ENCODE measurements around the gene TRAF2.

TRAF2 gene

DNA sequence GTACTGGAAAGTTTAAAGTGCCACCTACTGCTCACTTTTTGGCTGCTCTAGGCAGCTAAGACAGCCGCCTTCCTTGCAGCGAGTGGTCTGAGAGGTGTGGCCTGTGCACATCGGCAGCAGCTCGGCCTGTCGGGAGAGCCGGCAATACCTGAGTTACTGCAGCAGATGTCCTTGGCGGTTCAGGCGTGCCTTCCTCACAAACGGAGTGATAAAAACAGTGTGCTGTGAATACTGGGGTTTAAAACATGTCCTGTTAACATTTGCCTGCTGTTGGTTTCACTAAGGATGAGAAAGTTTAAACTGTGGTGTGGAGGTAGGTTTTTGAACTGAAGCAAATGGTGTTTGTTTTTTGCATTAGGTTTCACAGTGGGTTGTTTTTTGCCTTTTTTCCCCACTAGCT is 12.9 kb downstream of the TRAF2 start:
- no peak overlapping the region for H3K9ac ChIP-seq (ENCODE audit: low read depth, low read length)
- peaks cover 26% of the 10 kb centered on the region for H3K4me1 ChIP-seq (ENCODE audit: control insufficient read depth, insufficient read depth, low read length)
- peaks cover 19% of the 10 kb centered on the region for H3K36me3 ChIP-seq (ENCODE audit: insufficient read depth, low read length)
- no peak overlapping the region for H3K4me3 ChIP-seq (ENCODE audit: low read length)
- H3K9me3 ChIP-seq (replicated peaks; ENCODE audit: low read length), result no peaks in the 10 kb centered on the region
- H3K27me3 ChIP-seq (ENCODE audit: control insufficient read depth, insufficient read depth, low read length), result no peaks in the 10 kb centered on the region
- H3K4me2 ChIP-seq (ENCODE audit: low read length), result no peak overlapping the region

DNA sequence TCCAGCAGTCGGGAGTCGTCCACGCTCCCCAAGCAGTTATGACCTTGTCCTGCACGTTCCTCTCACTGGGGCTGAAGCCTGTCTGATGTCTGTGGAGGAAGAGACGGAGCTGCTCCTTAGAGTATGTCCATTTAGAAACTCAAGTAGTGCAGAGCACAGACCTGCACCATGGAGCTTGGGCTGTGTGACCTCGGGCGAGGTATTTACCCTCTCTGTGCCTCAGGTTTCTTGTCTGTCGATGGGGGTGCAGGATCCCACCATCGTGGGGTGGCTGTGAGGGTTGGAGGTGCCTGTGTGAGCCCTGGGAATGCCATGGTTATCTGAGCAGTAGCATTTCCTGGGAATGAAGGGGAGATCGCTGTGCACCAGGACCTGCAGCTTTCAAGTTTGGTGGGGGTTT is 14.2 kb downstream of the TRAF2 start:
- Histone ChIP-seq H3K36me3 (ENCODE audit: insufficient read depth, low read length) (peaks cover 23% of the 10 kb centered on the region), H3K9me3 (replicated peaks; ENCODE audit: low read length) (no peaks in the 10 kb centered on the region), H3K4me2 (ENCODE audit: low read length) (no peak overlapping the region), H3K4me1 (ENCODE audit: control insufficient read depth, insufficient read depth, low read length) (peaks cover 26% of the 10 kb centered on the region), H3K27me3 (ENCODE audit: control insufficient read depth, insufficient read depth, low read length) (no peaks in the 10 kb centered on the region), H3K9ac (ENCODE audit: low read depth, low read length) (no peak overlapping the region), H3K4me3 (ENCODE audit: low read length) (no peak overlapping the region)

- Histone ChIP-seq H3K36me3 (ENCODE audit: insufficient read depth, low read length) (peaks cover 23% of the 10 kb centered on the region), H3K9ac (ENCODE audit: low read depth, low read length) (peak overlapping the region; percentile 53), H3K27me3 (ENCODE audit: control insufficient read depth, insufficient read depth, low read length) (no peaks in the 10 kb centered on the region), H3K4me1 (ENCODE audit: control insufficient read depth, insufficient read depth, low read length) (peaks cover 26% of the 10 kb centered on the region), H3K4me2 (ENCODE audit: low read length) (peak overlapping the region; percentile 76), H3K4me3 (ENCODE audit: low read length) (no peak overlapping the region), H3K9me3 (replicated peaks; ENCODE audit: low read length) (no peaks in the 10 kb centered on the region)
Measured at GRCh38 chr9:136900988-136901515, 14.7 kb downstream of the TRAF2 start.

- Histone ChIP-seq H3K4me1 (ENCODE audit: control insufficient read depth, insufficient read depth, low read length) (peaks cover 26% of the 10 kb centered on the region), H3K4me3 (ENCODE audit: low read length) (peak overlapping the region; percentile 34), H3K9ac (ENCODE audit: low read depth, low read length) (peak overlapping the region; percentile 53), H3K27me3 (ENCODE audit: control insufficient read depth, insufficient read depth, low read length) (no peaks in the 10 kb centered on the region), H3K4me2 (ENCODE audit: low read length) (peak overlapping the region; percentile 76), H3K9me3 (replicated peaks; ENCODE audit: low read length) (no peaks in the 10 kb centered on the region), H3K36me3 (ENCODE audit: insufficient read depth, low read length) (peaks cover 24% of the 10 kb centered on the region)
Measured at GRCh38 chr9:136901516-136902258, 15.4 kb downstream of the TRAF2 start.

DNA sequence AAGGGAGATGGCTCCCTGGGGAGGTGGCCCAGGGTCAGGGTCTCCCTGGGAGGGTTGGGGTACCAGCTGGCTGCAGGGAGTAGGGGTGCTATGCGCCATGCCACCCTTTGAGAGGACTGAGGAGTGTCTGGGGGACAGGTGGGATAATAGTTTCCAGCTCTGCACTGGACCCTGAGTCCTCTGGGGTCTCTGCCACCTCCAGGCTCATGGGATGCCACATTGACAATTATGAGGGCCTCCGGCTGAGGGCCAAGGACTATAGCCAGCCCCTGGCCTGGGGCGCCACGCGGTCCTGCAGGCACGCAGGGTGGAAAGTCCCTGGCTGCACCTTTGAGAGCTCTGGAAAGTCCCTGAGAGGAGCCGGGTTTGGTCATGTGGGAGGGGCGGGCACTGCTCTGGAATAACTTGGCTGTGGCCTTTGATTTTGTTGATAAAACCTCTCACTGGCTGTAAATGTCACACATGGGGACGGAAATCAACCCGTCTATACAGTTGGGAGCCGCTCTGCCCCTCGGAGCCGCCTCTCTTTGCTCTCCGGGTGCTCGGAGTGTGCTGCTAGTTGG is 16.0 kb downstream of the TRAF2 start:
- peaks cover 26% of the 10 kb centered on the region for H3K4me1 ChIP-seq (ENCODE audit: control insufficient read depth, insufficient read depth, low read length)
- H3K4me2 ChIP-seq (ENCODE audit: low read length), result peak overlapping the region; percentile 76
- H3K27me3 ChIP-seq (ENCODE audit: control insufficient read depth, insufficient read depth, low read length), result no peaks in the 10 kb centered on the region
- peak overlapping the region; percentile 53 for H3K9ac ChIP-seq (ENCODE audit: low read depth, low read length)
- no peaks in the 10 kb centered on the region for H3K9me3 ChIP-seq (replicated peaks; ENCODE audit: low read length)
- peaks cover 31% of the 10 kb centered on the region for H3K36me3 ChIP-seq (ENCODE audit: insufficient read depth, low read length)
- peak overlapping the region; percentile 34 for H3K4me3 ChIP-seq (ENCODE audit: low read length)

DNA sequence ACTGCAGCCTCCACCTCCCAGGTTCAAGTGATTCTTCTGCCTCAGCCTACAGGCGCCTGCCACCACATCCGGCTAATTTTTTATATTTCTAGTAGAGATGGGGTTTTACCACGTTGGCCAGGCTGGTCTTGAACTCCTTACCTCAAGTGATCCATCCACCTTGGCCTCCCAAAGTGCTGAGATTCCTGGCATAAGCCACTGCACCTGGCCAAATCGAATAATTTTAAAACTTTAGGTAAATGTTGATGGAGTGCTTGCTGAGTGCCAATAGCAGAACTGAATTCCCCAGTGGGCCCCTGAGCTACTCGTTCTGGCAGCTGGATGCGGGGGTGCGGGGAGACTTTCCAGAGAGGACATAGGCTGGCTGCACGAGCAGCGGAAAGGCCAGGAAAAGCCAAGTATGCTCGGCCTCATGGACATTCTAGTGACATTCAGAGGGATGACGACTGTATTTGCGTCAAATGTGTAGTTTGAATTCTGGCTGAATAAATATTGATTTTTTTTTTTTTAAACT is 16.8 kb downstream of the TRAF2 start:
- Histone ChIP-seq H3K36me3 (ENCODE audit: insufficient read depth, low read length) (peaks cover 39% of the 10 kb centered on the region), H3K27me3 (ENCODE audit: control insufficient read depth, insufficient read depth, low read length) (no peaks in the 10 kb centered on the region), H3K4me3 (ENCODE audit: low read length) (no peak overlapping the region), H3K9ac (ENCODE audit: low read depth, low read length) (no peak overlapping the region), H3K4me2 (ENCODE audit: low read length) (no peak overlapping the region), H3K4me1 (ENCODE audit: control insufficient read depth, insufficient read depth, low read length) (peaks cover 26% of the 10 kb centered on the region), H3K9me3 (replicated peaks; ENCODE audit: low read length) (no peaks in the 10 kb centered on the region)

DNA sequence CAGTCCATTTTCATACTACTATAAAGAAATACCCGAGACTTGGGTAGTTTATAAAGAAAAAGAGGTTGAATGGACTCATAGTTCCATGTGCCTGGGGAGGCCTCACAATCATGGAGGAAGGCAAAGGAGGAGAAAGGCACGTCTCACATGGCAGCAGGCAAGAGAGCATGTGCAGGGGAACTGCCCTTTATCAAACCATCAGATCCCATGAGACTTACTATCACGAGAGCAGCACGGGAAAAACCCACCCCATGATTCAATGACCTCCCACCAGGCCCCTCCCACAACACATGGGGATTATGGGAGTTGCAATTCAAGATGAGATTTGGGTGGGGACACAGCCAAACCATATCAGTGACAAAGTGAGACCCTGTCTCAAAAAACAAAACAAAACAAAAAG is 19.9 kb downstream of the TRAF2 start:
- Histone ChIP-seq H3K4me3 (ENCODE audit: low read length) (no peak overlapping the region), H3K9me3 (replicated peaks; ENCODE audit: low read length) (no peaks in the 10 kb centered on the region), H3K4me1 (ENCODE audit: control insufficient read depth, insufficient read depth, low read length) (peaks cover 21% of the 10 kb centered on the region), H3K36me3 (ENCODE audit: insufficient read depth, low read length) (peaks cover 39% of the 10 kb centered on the region), H3K27me3 (ENCODE audit: control insufficient read depth, insufficient read depth, low read length) (no peaks in the 10 kb centered on the region), H3K4me2 (ENCODE audit: low read length) (no peak overlapping the region), H3K9ac (ENCODE audit: low read depth, low read length) (no peak overlapping the region)

DNA sequence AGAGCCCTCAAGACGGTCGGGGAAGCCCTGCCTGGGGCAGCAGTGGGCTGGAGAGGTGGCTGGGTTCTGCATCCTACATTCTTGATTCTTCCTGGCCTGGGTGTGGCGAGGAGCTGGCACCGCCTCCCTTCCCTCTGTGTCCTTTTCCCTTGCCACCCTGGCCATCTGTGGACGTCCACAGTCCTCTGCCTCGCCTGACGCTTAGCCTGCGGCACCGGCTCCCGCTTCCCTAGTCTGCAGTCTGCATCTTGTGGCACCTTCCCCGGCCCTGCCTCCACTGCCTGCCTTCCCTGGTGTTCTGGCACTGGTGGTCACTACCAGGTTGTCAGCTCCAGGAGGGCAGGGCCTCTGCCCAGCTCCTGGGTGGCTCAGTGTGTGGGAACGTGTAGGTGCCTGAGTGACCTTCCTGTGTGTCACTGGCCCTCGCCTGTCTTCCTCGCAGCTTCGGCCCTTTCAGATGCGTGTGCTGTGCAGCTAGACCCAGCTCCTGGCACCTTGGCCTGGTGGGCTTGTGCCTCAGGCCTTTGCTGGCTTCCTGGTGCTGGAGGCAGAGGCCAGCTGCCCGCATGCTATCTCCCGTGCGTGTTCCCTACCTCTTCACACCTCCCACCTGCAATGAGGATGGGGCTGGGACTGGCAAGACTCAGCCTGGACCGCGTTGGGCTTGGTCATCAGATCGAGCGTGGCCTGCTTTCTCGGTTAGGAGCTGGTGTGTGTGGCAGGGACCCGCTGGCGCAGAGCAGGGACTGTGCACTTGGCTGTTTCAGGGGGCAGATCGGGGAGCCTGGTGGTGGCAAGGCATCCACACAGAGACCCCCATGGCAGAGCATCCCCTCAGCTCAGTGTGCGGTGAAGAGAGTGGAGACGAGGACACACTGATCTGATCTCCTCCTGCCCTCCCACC is 20.9 kb downstream of the TRAF2 start:
- peaks cover 11% of the 10 kb centered on the region for H3K4me1 ChIP-seq (ENCODE audit: control insufficient read depth, insufficient read depth, low read length)
- no peak overlapping the region for H3K4me3 ChIP-seq (ENCODE audit: low read length)
- H3K4me2 ChIP-seq (ENCODE audit: low read length), result no peak overlapping the region
- no peaks in the 10 kb centered on the region for H3K9me3 ChIP-seq (replicated peaks; ENCODE audit: low read length)
- no peaks in the 10 kb centered on the region for H3K27me3 ChIP-seq (ENCODE audit: control insufficient read depth, insufficient read depth, low read length)
- H3K9ac ChIP-seq (ENCODE audit: low read depth, low read length), result no peak overlapping the region
- H3K36me3 ChIP-seq (ENCODE audit: insufficient read depth, low read length), result peaks cover 39% of the 10 kb centered on the region

GRCh38 chr9:136910197-136910900 is 24.0 kb downstream of the TRAF2 start:
- H3K9me3 ChIP-seq (replicated peaks; ENCODE audit: low read length), result no peaks in the 10 kb centered on the region
- H3K27me3 ChIP-seq (ENCODE audit: control insufficient read depth, insufficient read depth, low read length), result no peaks in the 10 kb centered on the region
- no peak overlapping the region for H3K4me3 ChIP-seq (ENCODE audit: low read length)
- peaks cover 37% of the 10 kb centered on the region for H3K36me3 ChIP-seq (ENCODE audit: insufficient read depth, low read length)
- H3K4me1 ChIP-seq (ENCODE audit: control insufficient read depth, insufficient read depth, low read length), result no peaks in the 10 kb centered on the region
- H3K9ac ChIP-seq (ENCODE audit: low read depth, low read length), result no peak overlapping the region
- H3K4me2 ChIP-seq (ENCODE audit: low read length), result no peak overlapping the region

DNA sequence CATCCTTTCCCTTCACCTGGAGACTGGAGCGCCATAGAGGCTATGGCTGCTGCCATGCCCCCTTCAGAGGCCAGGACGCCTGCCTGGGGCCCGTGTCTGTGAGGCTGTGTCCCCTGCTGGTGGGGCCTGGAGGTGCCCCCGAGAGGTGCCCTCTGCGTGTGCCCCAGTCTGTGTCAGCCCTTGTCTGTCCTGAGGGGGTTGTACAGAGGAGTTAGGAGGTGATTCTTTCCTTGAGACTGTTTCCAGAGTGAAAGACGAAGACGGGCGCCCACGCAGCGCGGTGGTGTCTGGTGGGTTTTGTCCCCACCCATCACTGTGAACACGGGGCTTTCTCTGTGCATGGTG is 24.6 kb downstream of the TRAF2 start:
- no peak overlapping the region for H3K4me2 ChIP-seq (ENCODE audit: low read length)
- H3K4me1 ChIP-seq (ENCODE audit: control insufficient read depth, insufficient read depth, low read length), result no peaks in the 10 kb centered on the region
- no peaks in the 10 kb centered on the region for H3K27me3 ChIP-seq (ENCODE audit: control insufficient read depth, insufficient read depth, low read length)
- peaks cover 42% of the 10 kb centered on the region for H3K36me3 ChIP-seq (ENCODE audit: insufficient read depth, low read length)
- no peak overlapping the region for H3K4me3 ChIP-seq (ENCODE audit: low read length)
- H3K9ac ChIP-seq (ENCODE audit: low read depth, low read length), result no peak overlapping the region
- H3K9me3 ChIP-seq (replicated peaks; ENCODE audit: low read length), result no peaks in the 10 kb centered on the region
